Stimulated activated CD4-positive, alpha-beta T cell treated with anti-CD3 and anti-CD28 coated beads, TNF-alpha, amount 100 ng/mL, for 4 hours (primary cell): ENCODE measurements around the gene GDF7.
"Not testable (repeated sequence)": the region's sequence is repeated elsewhere in the genome, so short reads cannot be mapped to it uniquely, and the experiment has no call there.

Experiments used
- DNase-seq, 3 experiments: peaks; one replicate each; pipeline ENCODE4 v3.0.0-alpha.2; 2020; ENCODE audit warnings: low read depth in 3 of 3

Gene GDF7

DNA sequence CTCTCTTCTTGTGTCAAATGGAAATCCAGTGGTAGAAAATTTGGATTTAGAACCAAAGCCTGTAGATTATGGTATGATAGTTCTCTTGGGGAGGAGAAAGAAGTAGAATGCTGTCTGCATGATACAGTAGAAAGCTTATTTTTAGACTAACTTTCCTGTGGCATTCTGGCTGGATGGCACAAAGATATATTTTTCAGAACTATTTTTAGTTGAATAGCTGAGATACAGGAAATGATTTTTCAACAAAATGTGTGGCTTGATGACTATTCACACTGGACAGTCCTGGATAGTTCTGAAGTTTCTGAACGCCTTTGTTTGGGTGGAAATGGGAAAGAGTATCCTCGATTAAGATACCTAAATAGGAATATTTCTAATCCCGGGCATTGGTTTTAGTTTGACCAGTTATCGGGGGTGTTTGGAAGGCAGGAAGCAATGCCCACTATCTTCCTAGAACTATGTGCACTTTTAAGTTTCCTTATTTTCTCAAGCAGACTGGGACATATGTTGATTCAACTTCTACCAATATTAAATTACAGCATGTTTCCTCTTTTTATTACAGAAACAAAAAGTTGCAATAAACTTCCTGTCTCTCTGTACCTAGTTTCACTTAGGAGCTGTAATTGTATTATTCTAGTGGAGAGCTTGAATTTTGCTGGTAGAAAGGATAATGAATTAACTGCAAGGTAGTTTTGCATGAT is 32.1 kb downstream of the GDF7 start:
- no peak for DNase-seq

GRCh38 chr2:20702563-20702962 is 35.6 kb downstream of the GDF7 start:
- no peak for DNase-seq

- DNase-seq, result no peak
These were observed 37.9 kb downstream of the GDF7 start for GRCh38 chr2:20704886-20705285.

GRCh38 chr2:20706217-20706616 is 39.3 kb downstream of the GDF7 start:
- DNase-seq, result no peak

DNA sequence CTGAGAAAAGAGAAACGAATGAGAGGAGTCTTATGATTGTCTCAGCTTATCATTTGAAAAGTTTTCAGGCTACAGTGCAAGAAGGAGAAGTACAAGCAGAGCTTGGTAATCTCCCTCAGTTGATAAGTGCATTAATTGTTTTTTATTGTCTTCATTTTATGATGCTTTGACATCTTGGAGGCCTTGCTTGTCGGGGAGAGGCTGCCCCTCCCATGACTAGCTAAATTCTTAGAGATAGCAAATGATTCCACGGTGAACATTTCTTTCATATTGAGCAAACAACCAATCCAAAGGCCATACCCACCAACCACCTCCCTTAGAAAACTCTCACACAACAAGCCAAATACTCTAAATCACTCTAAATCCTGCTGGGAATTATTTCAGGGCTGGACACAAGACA is 39.8 kb downstream of the GDF7 start:
- DNase-seq, result no peak

DNA sequence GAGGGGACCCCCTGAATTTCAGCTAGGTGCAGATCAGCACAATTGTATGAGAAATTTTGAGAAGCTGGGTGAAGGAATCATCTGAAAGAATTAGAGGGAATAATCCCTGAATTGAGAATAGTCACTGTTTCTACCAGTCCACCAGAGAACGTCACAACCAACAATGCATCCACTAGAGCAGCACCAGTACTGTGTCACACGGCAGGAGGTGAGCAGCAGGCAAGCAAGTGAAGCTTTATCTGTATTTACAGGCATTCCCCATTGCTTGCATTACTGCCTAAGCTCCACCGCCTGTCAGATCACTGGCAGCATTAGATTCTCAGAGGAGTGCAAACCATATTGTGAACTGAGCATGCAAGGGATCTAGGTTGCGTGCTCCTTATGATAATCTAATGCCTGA is 40.7 kb downstream of the GDF7 start:
- DNase-seq, result no peak

- DNase-seq, result not testable (repeated sequence)
These were observed 44.7 kb downstream of the GDF7 start for GRCh38 chr2:20711641-20712040.

GRCh38 chr2:20713585-20713984 is 46.6 kb downstream of the GDF7 start:
- DNase-seq, result not testable (repeated sequence)

DNA sequence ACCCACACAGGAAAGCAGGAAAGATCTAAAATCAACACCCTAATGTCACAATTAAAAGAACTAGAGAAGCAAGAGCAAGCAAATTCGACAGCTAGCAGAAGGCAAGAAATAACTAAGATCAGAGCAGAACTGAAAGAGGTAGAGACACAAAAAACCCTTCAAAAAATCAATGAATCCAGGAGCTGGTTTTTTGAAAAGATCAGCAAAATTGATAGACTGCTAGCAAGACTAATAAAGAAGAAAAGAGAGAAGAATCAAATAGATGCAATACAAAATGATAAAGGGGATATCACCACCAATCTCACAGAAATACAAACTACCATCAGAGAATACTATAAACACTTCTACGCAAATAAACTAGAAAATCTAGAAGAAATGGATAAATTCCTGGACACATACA is 47.5 kb downstream of the GDF7 start:
- not testable (repeated sequence) for DNase-seq

DNA sequence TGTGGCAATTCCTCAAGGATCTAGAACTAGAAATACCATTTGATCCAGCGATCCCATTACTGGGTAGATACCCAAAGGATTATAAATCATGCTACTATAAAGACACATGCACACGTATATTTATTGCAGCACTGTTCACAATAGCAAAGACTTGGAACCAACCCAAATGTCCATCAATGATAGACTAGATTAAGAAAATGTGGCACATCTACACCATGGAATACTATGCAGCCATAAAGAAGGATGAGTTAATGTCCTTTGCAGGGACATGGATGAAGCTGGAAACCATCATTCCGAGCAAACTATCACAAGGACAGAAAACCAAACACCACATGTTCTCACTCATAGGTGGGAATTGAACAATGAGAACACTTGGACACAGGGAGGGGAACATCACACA is 49.2 kb downstream of the GDF7 start:
- DNase-seq, result not testable (repeated sequence)

- DNase-seq, result no peak
These were observed 50.7 kb downstream of the GDF7 start for GRCh38 chr2:20717641-20718040.

GRCh38 chr2:20722592-20723240 is 55.8 kb downstream of the GDF7 start:
- DNase-seq, result no peak

DNA sequence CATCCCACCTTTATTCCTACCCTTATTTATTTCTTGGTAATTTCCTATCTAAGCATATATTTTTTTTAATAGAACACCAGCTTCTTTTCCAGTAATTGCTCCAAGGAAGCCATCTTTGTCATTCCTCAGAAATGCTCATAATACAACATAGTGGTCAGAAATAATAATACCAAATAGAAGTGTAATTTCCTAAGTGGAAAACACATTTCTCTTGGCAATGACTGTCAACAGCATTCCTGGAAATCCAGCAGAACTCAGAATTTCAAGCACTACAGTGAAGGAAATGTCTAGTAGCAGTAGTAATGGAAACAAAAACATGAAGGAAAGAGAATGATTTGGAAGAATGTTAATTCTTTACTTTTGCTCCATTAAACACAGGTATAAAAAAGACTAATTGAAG is 56.6 kb downstream of the GDF7 start:
- DNase-seq, result no peak

GRCh38 chr2:20724500-20725053 is 57.6 kb downstream of the GDF7 start:
- DNase-seq, result no peak

GRCh38 chr2:20725782-20726181 is 58.8 kb downstream of the GDF7 start:
- DNase-seq, result no peak

DNA sequence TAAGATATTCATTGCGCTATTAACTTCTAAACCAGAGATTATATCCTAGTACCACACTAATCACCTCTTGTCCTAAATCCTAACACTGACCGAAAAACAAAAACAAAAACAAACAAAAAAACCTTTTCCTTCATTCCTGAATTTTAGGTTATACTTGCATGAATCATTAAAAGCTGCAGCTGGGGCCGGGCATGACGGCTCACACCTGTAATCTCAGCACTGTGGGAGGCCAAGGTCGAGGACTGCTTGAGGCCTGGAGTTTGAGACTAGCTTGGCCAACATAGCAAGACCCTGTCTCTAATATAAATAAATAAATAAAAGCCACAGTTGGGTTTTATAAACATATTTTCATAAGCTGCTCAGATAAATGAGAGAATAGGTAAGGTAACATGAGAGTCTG is 60.0 kb downstream of the GDF7 start:
- no peak for DNase-seq

DNA sequence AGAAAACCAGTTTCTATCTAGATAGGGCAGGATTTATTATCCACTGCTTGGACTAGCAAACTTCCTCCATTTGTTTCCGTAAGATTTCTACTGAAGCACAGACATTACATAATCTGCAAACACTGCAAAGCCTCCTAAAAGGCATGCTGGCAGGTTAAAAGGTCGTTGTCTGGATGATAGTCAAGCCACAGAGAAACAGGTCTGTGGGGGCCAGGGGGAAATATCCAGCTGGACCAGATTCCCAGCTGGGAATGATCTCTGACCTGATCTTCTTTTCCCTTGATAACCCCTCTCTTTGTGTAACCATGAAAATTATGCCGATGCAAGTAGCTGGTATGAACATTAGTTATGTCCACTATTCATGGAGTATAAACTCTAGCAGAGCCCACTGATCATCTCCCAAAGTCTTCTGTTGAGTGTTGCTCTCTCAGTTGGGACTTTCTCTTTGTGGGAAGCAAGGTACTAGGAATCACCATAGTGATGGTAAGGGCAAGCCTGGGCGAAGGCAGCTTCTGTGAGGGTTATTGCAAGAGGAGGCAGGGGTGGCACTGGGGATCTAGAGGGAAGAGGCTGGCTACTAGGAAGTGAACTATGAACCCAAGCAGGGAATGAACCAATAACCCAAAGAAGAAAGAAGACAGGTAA is 61.3 kb downstream of the GDF7 start:
- no peak for DNase-seq
